ENCODE data around the gene FOXK2. TPM values are rescaled to one million over a fixed set of nuclear protein-coding genes. Genes with fewer than 3 reads are reported as not detected.

Gene FOXK2
- total RNA-seq, 1 donor from 2014 or later: 76.6 TPM

DNA sequence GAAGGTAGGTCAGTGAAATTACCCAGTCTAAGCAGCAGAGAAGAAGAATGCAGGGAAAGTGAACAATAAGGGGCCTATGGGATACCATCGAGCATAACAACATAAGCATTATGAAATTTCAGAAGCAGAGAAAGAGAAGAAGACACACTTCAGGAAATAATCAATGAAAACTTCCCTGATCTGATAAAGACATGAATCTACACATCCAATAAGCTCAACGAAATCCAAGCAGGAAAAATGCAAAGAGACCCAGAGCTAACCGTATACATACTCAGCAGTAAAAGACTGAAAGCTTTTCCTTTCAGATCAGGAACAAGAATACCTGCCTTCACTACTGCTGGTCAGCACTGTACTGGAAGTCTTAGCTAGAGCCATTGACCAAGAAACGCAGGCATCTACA lies 90.1 kb downstream of the FOXK2 start:
- H3K27me3 Mint-ChIP-seq: no peaks in the 10 kb centered on the region
- H3K4me1 Mint-ChIP-seq (ENCODE audit: low read depth): no peaks in the 10 kb centered on the region
- TF ChIP-seq, protein P1, sequence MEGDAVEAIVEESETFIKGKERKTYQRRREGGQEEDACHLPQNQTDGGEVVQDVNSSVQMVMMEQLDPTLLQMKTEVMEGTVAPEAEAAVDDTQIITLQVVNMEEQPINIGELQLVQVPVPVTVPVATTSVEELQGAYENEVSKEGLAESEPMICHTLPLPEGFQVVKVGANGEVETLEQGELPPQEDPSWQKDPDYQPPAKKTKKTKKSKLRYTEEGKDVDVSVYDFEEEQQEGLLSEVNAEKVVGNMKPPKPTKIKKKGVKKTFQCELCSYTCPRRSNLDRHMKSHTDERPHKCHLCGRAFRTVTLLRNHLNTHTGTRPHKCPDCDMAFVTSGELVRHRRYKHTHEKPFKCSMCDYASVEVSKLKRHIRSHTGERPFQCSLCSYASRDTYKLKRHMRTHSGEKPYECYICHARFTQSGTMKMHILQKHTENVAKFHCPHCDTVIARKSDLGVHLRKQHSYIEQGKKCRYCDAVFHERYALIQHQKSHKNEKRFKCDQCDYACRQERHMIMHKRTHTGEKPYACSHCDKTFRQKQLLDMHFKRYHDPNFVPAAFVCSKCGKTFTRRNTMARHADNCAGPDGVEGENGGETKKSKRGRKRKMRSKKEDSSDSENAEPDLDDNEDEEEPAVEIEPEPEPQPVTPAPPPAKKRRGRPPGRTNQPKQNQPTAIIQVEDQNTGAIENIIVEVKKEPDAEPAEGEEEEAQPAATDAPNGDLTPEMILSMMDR (IDR thresholded peaks at IDR 0.05; ENCODE audit: unreplicated experiment): no peak
- H3K9me3 Mint-ChIP-seq (ENCODE audit: low read depth): no peaks in the 10 kb centered on the region
- peak overlapping the region; percentile 87 for H3K27ac Mint-ChIP-seq
- no peak for DNase-seq (ENCODE audit: low spot score, unreplicated experiment)
- peaks cover 39% of the 10 kb centered on the region for H3K36me3 Mint-ChIP-seq (ENCODE audit: insufficient read depth)
- no peak overlapping the region for H3K4me3 Mint-ChIP-seq (ENCODE audit: low read depth)

DNA sequence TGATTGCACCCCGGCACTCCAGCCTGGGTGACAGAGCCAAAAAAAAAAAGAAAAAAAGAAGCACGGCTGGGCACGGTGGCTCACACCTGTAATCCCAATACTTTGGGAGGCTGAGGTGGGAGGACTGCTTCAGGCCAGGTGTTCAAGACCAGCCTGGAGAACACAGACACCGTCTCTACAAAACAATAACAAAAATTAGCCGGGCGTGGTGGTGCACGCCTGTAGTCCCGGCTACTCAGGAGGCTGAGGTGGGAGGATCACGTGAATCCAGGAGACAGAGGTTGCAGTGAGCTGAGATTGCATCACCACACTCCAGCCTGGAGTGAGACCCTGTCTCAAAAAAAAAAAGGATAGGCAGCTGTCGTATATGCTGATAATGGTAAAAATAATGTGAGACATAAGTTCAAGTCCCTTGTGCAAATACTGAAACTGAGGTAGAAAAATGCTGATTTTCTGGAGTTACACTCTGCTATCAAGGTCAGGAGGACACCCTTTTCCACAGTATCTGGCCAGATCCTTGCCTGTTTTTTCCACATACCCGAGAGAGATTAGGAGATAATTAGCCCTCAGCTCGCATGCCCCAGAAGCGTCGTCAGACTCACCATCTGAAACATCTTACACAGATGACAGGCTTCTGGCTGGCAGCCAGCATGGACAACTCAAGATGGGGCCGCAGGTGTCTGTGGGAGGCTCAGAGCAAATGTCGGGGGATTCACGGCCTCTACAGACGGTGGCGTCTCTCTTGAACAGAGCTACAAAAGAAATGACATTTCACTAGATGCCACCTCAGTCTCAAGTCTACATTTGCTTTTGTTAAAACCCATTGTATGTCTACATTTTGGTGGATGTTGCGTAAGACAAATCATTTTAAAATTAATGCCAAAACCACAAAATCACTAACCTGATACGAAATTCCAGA lies 91.9 kb downstream of the FOXK2 start:
- peaks cover 38% of the 10 kb centered on the region for H3K36me3 Mint-ChIP-seq (ENCODE audit: insufficient read depth)
- no peaks in the 10 kb centered on the region for H3K27me3 Mint-ChIP-seq
- DNase-seq (ENCODE audit: low spot score, unreplicated experiment): no peak
- peak overlapping the region; percentile 29 for H3K27ac Mint-ChIP-seq
- H3K9me3 Mint-ChIP-seq (ENCODE audit: low read depth): no peaks in the 10 kb centered on the region
- TF ChIP-seq, protein P1 (IDR thresholded peaks at IDR 0.05; ENCODE audit: unreplicated experiment): no peak
- no peaks in the 10 kb centered on the region for H3K4me1 Mint-ChIP-seq (ENCODE audit: low read depth)
- no peak overlapping the region for H3K4me3 Mint-ChIP-seq (ENCODE audit: low read depth)

DNA sequence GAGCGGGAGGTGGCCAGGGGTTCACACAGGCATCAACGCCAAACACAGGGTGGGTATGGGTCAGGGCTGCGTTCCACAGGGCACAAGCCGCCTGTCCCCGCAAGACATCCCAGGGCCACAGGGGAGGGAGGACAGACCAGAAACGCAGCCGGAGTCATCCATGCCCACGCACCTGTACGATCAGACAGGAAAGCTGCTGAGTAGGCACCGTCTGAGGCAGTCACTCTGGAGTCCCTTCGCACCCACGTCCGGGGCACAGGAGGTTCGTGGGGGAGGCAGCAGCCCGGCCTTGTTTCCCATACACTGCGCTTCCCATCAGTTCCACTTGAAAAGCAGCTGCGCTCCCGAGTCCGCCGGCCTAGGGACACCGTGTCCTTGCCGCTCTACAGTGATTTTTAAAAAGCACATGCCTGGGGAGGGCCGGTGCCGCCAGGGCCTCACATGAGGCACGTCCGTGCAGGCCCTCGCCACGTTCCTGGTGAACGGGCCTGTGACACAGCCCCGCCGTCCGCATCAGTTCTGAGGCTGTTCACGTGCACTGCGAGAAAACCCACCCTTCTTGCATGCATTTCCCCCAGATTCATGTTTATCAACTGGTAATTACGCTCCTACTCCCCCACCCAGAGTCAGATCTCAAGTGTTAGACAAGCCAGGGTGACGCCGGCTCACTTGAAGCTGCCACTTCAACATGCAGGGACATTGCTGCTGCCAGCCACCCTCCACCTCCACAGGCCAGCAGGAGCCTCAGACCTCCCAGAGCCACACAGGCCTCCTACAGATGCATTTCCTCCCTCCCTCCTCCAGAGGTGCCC lies 94.0 kb downstream of the FOXK2 start:
- peak overlapping the region; percentile 41 for H3K27ac Mint-ChIP-seq

DNA sequence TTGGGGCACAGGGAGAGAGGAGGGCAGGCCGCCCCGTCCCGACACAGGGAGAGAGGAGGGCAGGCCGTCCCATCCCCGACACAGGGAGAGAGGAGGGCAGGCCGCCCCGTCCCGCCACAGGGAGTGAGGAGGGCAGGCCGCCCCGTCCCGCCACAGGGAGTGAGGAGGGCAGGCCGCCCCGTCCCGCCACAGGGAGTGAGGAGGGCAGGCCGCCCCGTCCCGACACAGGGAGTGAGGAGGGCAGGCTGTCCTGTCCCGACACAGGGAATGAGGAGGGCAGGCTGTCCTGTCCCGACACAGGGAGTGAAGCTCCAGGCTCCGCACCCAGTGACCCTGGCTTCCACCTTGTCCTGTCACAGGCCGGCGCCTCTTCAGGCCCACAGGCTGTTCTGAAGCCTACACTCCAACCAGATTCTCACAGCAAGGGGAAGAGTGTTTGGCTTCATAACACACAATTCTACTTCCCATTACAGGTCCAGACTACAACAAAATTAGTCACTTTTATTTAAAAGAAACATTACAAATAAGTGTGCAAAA lies 94.6 kb downstream of the FOXK2 start:
- Mint-ChIP-seq H3K4me1 (ENCODE audit: low read depth) (no peaks in the 10 kb centered on the region), H3K36me3 (ENCODE audit: insufficient read depth) (peaks cover 38% of the 10 kb centered on the region), H3K27ac (no peak overlapping the region)

More for the DNA sequence above, 94.0 kb downstream of the FOXK2 start:
- H3K36me3 Mint-ChIP-seq (ENCODE audit: insufficient read depth): peaks cover 35% of the 10 kb centered on the region
- no peaks in the 10 kb centered on the region for H3K4me1 Mint-ChIP-seq (ENCODE audit: low read depth)
- no peak for DNase-seq (ENCODE audit: low spot score, unreplicated experiment)
- no peaks in the 10 kb centered on the region for H3K9me3 Mint-ChIP-seq (ENCODE audit: low read depth)
- no peak overlapping the region for H3K4me3 Mint-ChIP-seq (ENCODE audit: low read depth)
- TF ChIP-seq, protein P1 (IDR thresholded peaks at IDR 0.05; ENCODE audit: unreplicated experiment): no peak
- no peaks in the 10 kb centered on the region for H3K27me3 Mint-ChIP-seq

More for the DNA sequence above, 94.6 kb downstream of the FOXK2 start:
- Mint-ChIP-seq H3K9me3 (ENCODE audit: low read depth) (no peaks in the 10 kb centered on the region), H3K27me3 (no peaks in the 10 kb centered on the region), H3K4me3 (ENCODE audit: low read depth) (no peak overlapping the region)
- no peak for DNase-seq (ENCODE audit: low spot score, unreplicated experiment)
- TF ChIP-seq, protein P1 (IDR thresholded peaks at IDR 0.05; ENCODE audit: unreplicated experiment): no peak
